SK-N-SH (cell line): Measurements from ENCODE around the gene AHR. TPM values are rescaled to one million over a fixed set of nuclear protein-coding genes. Genes with fewer than 3 reads are reported as not detected.

Experiments used
- CTCF ChIA-PET: fragments of 300-600, 350-600 bp; formaldehyde crosslinking; extraction: SDS; loops from one replicate; lab custom pipeline; 2021; lab: Yijun Ruan, JAX
- POLR2A ChIA-PET: fragments of 350-600 bp; sonication (Branson Sonifier 250); formaldehyde crosslinking; extraction: SDS; loops from one replicate; lab custom pipeline; 2020; ENCODE audit warnings: antibody characterized with exemption, inconsistent platforms; lab: Yijun Ruan, JAX
- DNase-seq: peaks from one replicate; pipeline ENCODE4 v3.0.0; 2012
- H2AFZ ChIP-seq: fragments of 200-600 bp; sonication (generic); 2 replicates; pipeline ENCODE4 v1.8.1; 2016; ENCODE audit warnings: antibody characterized with exemption, mild to moderate bottlenecking, low read depth
- H3F3A ChIP-seq: fragments of 200-600 bp; sonication (generic); replicated peaks from 2 replicates; pipeline ENCODE3; 2016; ENCODE audit warnings: antibody characterized with exemption, mild to moderate bottlenecking; ENCODE audit not compliant: insufficient read depth
- H3K27ac ChIP-seq, 2 experiments: fragments of 200-500 bp in 1 of 2; fragments of 200-600 bp in 1 of 2; sonication (Bioruptor generic) in 1 of 2; sonication (generic), shearing (Covaris generic) in 1 of 2; 2 replicates each; pipeline versions ENCODE4 v1.5.1 to v1.6.1; 2014 to 2016; ENCODE audit warnings: low read depth in 2 of 2, inconsistent platforms in 1 of 2, low read length in 1 of 2, mild to moderate bottlenecking in 1 of 2, mixed read lengths in 1 of 2
- H3K27me3 ChIP-seq: fragments of 200-600 bp; sonication (generic), shearing (Covaris generic); 2 replicates; pipeline ENCODE4 v1.6.1; 2016; ENCODE audit warnings: mixed run types; ENCODE audit not compliant: insufficient read depth
- H3K36me3 ChIP-seq, 2 experiments: fragments of 200-500 bp in 1 of 2; fragments of 200-600 bp in 1 of 2; sonication (Bioruptor generic) in 1 of 2; sonication (generic) in 1 of 2; replicated peaks in 1 of 2; 2 replicates each; pipeline versions ENCODE3 to v1.5.1; 2014 to 2016; ENCODE audit warnings: low read length in 1 of 2, mild to moderate bottlenecking in 1 of 2; ENCODE audit not compliant: insufficient read depth in 2 of 2, control insufficient read depth in 1 of 2
- H3K4me1 ChIP-seq, 2 experiments: fragments of 200-500 bp in 1 of 2; fragments of 200-600 bp in 1 of 2; sonication (Bioruptor generic) in 1 of 2; sonication (generic), shearing (Covaris generic) in 1 of 2; 2 replicates each; pipeline versions ENCODE4 v1.5.1 to v1.6.1; 2014 to 2016; ENCODE audit warnings: low read depth in 1 of 2, low read length in 1 of 2, mixed run types in 1 of 2; ENCODE audit not compliant: insufficient read depth in 2 of 2, control insufficient read depth in 1 of 2
- H3K4me2 ChIP-seq: fragments of 200-600 bp; sonication (generic), shearing (Covaris generic); 2 replicates; pipeline ENCODE4 v1.6.1; 2017; ENCODE audit warnings: mixed run types
- H3K4me3 ChIP-seq, 2 experiments: fragments of 200-500 bp in 1 of 2; fragments of 200-600 bp in 1 of 2; sonication (Bioruptor generic) in 1 of 2; sonication (generic), shearing (Covaris generic) in 1 of 2; 2 replicates each; pipeline versions ENCODE4 v1.5.1 to v1.8.1; 2014 to 2016; ENCODE audit warnings: low read depth in 2 of 2, inconsistent platforms in 1 of 2, low read length in 1 of 2, mild to moderate bottlenecking in 1 of 2, mixed read lengths in 1 of 2, moderate library complexity in 1 of 2
- H3K79me2 ChIP-seq: fragments of 200-600 bp; sonication (generic); 2 replicates; pipeline ENCODE4 v1.8.1; 2017; ENCODE audit warnings: mild to moderate bottlenecking; ENCODE audit not compliant: insufficient read depth
- H3K9ac ChIP-seq: fragments of 200-600 bp; sonication (generic); 2 replicates; pipeline ENCODE4 v1.6.1; 2017; ENCODE audit warnings: mixed run types
- H3K9me2 ChIP-seq: fragments of 200-600 bp; sonication (generic); 2 replicates; pipeline ENCODE4 v1.6.1; 2017; ENCODE audit warnings: mixed run types
- H3K9me3 ChIP-seq: fragments of 200-600 bp; sonication (generic); 2 replicates; pipeline ENCODE4 v1.6.1; 2017; ENCODE audit warnings: mixed run types, mild to moderate bottlenecking, moderate library complexity
- H4K20me1 ChIP-seq: fragments of 200-600 bp; sonication (generic); 2 replicates; pipeline ENCODE4 v1.6.1; 2017; ENCODE audit warnings: mild to moderate bottlenecking, mixed run types; ENCODE audit not compliant: insufficient read depth
- FOXJ3 ChIP-seq: sonication (generic); formaldehyde crosslinking; IDR thresholded peaks from 2 replicates; pipeline ENCODE4 v1.5.1; 2020; ENCODE audit warnings: mild to moderate bottlenecking, missing genetic modification reagents
- GABPA ChIP-seq: IDR thresholded peaks from 2 replicates; pipeline ENCODE4 v1.4.0; 2012; ENCODE audit warnings: low read depth, mild to moderate bottlenecking
- GATA2 ChIP-seq: sonication (generic); formaldehyde crosslinking; IDR thresholded peaks from 2 replicates; pipeline ENCODE4 v1.5.0; 2020; ENCODE audit warnings: mild to moderate bottlenecking, missing genetic modification reagents
- MEF2A ChIP-seq: IDR thresholded peaks from 2 replicates; pipeline ENCODE4 v1.4.0; 2012; ENCODE audit warnings: low read depth, borderline replicate concordance
- NFIC ChIP-seq: IDR thresholded peaks from 2 replicates; pipeline ENCODE4 v1.4.0; 2012; ENCODE audit warnings: borderline replicate concordance
- RCOR1 ChIP-seq: fragments of 150-350 bp; IDR thresholded peaks from 2 replicates; pipeline ENCODE4 v1.6.1; 2017; ENCODE audit warnings: antibody characterized with exemption, low read length
- RFX5 ChIP-seq: IDR thresholded peaks from 2 replicates; pipeline ENCODE4 v1.6.1; 2012; ENCODE audit warnings: mild to moderate bottlenecking, improper control_type of control experiment, low read length
- SMC3 ChIP-seq: IDR thresholded peaks from 2 replicates; pipeline ENCODE4 v1.6.1; 2012; ENCODE audit warnings: low read depth, low read length, improper control_type of control experiment
- TCF12 ChIP-seq: IDR thresholded peaks from 2 replicates; pipeline ENCODE4 v1.4.0; 2012
- WGBS: methylation state at CpG from one replicate; pipeline ENCODE4 v1.1.6; 2017; ENCODE audit warnings: low lambda C conversion rate; 5-methylcytosine and 5-hydroxymethylcytosine counted together
- polyA plus RNA-seq, 3 experiments: library from polyadenylated mRNA; depleted of rRNA; stranded (reverse); fragments of >200 nt; gene quantifications; 2 replicates each; pipeline ENCODE4 v1.2.3, GENCODE V29; 2012
- TF ChIP-seq, protein P1 (sequence below): fragments of 150-350 bp; IDR thresholded peaks from 2 replicates; pipeline ENCODE4 v1.6.1; 2017; ENCODE audit warnings: antibody characterized with exemption, low read length, low read depth, borderline replicate concordance
- TF ChIP-seq, protein P2 (sequence below): IDR thresholded peaks from 2 replicates; pipeline ENCODE4 v1.4.0; 2012; ENCODE audit warnings: low read depth
- TF ChIP-seq, protein P3 (sequence below): IDR thresholded peaks from 2 replicates; pipeline ENCODE4 v1.6.1; 2012; ENCODE audit warnings: mild to moderate bottlenecking, low read depth, low read length, moderate library complexity
- TF ChIP-seq, protein P4 (sequence below): IDR thresholded peaks from 2 replicates; pipeline ENCODE4 v1.4.0; 2012; ENCODE audit warnings: low read depth, borderline replicate concordance

The AHR gene
- polyA plus RNA-seq, 1 of the 3 experiments (the other 2 are of a cell fraction): not detected

DNA sequence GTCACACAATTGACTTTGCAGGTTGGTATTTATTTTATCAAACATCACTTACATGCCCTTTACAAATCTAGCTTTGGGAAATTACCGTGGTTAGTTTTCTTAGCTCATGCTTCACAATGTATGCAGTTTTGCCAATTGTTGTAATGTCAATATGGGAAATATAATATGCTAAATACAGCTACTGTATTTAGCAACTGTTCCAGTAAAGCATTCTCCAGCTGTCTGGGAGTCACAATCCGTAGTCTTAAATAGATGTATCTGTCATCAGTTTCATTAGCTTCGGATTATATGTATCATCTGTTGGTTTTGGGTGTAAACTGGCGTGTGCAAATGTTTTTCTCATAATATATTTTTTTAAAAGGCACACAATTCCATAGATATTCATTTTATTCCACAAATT, 19.4 kb upstream of the AHR start:
- ChIA-PET CTCF (no interaction called here), POLR2A (no interaction called here)
- peaks cover 15% of the 10 kb centered on the region; the same call in 1 of the 2 replicates for H3K27me3 ChIP-seq
- no peaks in the 10 kb centered on the region for H3K36me3 ChIP-seq
- peaks cover 9% of the 10 kb centered on the region for H3F3A ChIP-seq
- no peaks in the 10 kb centered on the region for H4K20me1 ChIP-seq
- H3K9me3 ChIP-seq: no peaks in the 10 kb centered on the region
- H3K4me2 ChIP-seq: no peak overlapping the region
- H3K79me2 ChIP-seq: no peaks in the 10 kb centered on the region
- H3K4me3 ChIP-seq: no peak overlapping the region
- 13% methylated on average over 4 of the region's 4 CpGs for WGBS
- no peak overlapping the region for H3K9ac ChIP-seq
- H3K9me2 ChIP-seq: no peaks in the 10 kb centered on the region
- DNase-seq: no peak
- H3K4me1 ChIP-seq: peaks cover 0 to 17% of the 10 kb centered on the region in 2 experiments; a peak in 1 of 4 replicates
- no peak overlapping the region for H2AFZ ChIP-seq
- TF ChIP-seq, protein P1, sequence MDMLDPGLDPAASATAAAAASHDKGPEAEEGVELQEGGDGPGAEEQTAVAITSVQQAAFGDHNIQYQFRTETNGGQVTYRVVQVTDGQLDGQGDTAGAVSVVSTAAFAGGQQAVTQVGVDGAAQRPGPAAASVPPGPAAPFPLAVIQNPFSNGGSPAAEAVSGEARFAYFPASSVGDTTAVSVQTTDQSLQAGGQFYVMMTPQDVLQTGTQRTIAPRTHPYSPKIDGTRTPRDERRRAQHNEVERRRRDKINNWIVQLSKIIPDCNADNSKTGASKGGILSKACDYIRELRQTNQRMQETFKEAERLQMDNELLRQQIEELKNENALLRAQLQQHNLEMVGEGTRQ: no peak
- H3K27ac ChIP-seq: no peak overlapping the region

DNA sequence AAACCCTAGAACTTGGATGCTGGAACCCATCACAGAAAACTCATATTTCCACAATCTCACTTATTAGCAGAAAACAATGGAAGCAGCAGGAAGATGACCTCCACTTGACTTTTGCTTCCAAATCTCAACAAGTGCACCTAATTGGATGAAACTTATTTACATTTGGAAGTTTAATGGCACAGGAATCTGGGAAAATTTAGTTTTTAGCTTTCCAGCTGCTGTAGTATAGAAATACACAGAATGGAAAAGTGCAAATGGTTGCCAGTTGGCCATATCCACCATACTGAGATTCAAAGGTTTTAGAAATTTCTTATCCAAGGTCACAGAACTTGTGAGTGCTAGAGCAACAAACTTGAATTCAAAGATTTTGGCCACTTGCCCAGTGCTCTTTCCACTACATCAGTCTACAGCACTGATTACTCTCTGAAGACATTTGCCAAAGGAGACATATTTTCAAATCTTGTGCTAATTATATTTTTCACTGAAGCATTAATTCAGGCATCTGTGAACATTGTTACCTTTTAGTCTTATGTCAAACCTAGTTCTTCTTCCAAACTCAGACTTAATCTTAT, 9.3 kb upstream of the AHR start:
- Histone ChIP-seq H3K4me2 (no peak overlapping the region), H3K9me2 (no peaks in the 10 kb centered on the region; the same call in 1 of the 2 replicates), H3K27ac (no peak overlapping the region), H3F3A (no peaks in the 10 kb centered on the region), H3K4me1 (no peaks in the 10 kb centered on the region), H3K27me3 (peaks cover 9% of the 10 kb centered on the region; the same call in 1 of the 2 replicates), H4K20me1 (no peaks in the 10 kb centered on the region), H3K4me3 (no peak overlapping the region), H3K79me2 (no peaks in the 10 kb centered on the region), H3K36me3 (no peaks in the 10 kb centered on the region), H3K9me3 (no peaks in the 10 kb centered on the region), H3K9ac (no peak overlapping the region), H2AFZ (no peak overlapping the region)
- CTCF ChIA-PET: no interaction called here
- DNase-seq: no peak
- TF ChIP-seq RCOR1 (no peak), SMC3 (no peak), NFIC (no peak), GABPA (no peak), TCF12 (no peak)
- TF ChIP-seq, protein P1: no peak
- TF ChIP-seq, protein P2, sequence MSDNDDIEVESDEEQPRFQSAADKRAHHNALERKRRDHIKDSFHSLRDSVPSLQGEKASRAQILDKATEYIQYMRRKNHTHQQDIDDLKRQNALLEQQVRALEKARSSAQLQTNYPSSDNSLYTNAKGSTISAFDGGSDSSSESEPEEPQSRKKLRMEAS: no peak
- POLR2A ChIA-PET: no interaction called here

DNA sequence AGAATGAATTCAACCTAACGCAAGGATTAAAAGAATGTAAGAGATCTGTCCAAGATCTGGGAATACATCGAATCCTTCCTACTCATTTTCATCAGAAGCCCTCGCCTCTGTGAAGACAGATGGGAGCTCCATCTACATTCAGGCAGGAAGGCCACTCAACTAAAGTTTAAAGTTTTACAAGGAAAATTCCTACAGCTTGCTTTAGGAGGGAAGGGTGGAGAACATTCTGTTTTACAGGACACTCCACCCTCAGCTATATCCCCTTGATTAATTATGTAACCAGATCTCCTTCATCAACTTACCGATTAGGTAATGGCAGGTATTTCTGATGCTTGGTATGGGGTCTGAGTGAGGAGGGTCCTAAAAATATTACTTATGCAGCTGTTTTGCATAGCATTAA, 5.6 kb upstream of the AHR start:
- H3K79me2 ChIP-seq: no peaks in the 10 kb centered on the region
- no peak overlapping the region for H2AFZ ChIP-seq
- no peaks in the 10 kb centered on the region for H3K36me3 ChIP-seq
- peaks cover 42% of the 10 kb centered on the region for H3K27me3 ChIP-seq
- no peak overlapping the region for H3K4me2 ChIP-seq
- H3K4me3 ChIP-seq: no peak overlapping the region
- no peak for DNase-seq
- 14% methylated on average over 4 of the region's 4 CpGs for WGBS
- H3K4me1 ChIP-seq: no peaks in the 10 kb centered on the region
- no peak overlapping the region for H3K9ac ChIP-seq
- no peaks in the 10 kb centered on the region for H3F3A ChIP-seq
- POLR2A ChIA-PET: no interaction called here
- no peaks in the 10 kb centered on the region for H4K20me1 ChIP-seq
- CTCF ChIA-PET: interaction anchor here (0.8 to 1.6 kb wide), 3 partner anchors 8 to 16 kb away, joined by 4 to 7 read pairs (median 5); no protein-coding TSS in a partner anchor
- no peak overlapping the region for H3K27ac ChIP-seq
- H3K9me2 ChIP-seq: no peaks in the 10 kb centered on the region
- H3K9me3 ChIP-seq: no peaks in the 10 kb centered on the region
- TF ChIP-seq RFX5 (no peak), NFIC (no peak), TCF12 (no peak), FOXJ3 (CRISPR knock-in tag) (no peak), GATA2 (no peak), MEF2A (no peak)
- TF ChIP-seq, protein P3, sequence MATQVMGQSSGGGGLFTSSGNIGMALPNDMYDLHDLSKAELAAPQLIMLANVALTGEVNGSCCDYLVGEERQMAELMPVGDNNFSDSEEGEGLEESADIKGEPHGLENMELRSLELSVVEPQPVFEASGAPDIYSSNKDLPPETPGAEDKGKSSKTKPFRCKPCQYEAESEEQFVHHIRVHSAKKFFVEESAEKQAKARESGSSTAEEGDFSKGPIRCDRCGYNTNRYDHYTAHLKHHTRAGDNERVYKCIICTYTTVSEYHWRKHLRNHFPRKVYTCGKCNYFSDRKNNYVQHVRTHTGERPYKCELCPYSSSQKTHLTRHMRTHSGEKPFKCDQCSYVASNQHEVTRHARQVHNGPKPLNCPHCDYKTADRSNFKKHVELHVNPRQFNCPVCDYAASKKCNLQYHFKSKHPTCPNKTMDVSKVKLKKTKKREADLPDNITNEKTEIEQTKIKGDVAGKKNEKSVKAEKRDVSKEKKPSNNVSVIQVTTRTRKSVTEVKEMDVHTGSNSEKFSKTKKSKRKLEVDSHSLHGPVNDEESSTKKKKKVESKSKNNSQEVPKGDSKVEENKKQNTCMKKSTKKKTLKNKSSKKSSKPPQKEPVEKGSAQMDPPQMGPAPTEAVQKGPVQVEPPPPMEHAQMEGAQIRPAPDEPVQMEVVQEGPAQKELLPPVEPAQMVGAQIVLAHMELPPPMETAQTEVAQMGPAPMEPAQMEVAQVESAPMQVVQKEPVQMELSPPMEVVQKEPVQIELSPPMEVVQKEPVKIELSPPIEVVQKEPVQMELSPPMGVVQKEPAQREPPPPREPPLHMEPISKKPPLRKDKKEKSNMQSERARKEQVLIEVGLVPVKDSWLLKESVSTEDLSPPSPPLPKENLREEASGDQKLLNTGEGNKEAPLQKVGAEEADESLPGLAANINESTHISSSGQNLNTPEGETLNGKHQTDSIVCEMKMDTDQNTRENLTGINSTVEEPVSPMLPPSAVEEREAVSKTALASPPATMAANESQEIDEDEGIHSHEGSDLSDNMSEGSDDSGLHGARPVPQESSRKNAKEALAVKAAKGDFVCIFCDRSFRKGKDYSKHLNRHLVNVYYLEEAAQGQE: no peak
- TF ChIP-seq, protein P4, sequence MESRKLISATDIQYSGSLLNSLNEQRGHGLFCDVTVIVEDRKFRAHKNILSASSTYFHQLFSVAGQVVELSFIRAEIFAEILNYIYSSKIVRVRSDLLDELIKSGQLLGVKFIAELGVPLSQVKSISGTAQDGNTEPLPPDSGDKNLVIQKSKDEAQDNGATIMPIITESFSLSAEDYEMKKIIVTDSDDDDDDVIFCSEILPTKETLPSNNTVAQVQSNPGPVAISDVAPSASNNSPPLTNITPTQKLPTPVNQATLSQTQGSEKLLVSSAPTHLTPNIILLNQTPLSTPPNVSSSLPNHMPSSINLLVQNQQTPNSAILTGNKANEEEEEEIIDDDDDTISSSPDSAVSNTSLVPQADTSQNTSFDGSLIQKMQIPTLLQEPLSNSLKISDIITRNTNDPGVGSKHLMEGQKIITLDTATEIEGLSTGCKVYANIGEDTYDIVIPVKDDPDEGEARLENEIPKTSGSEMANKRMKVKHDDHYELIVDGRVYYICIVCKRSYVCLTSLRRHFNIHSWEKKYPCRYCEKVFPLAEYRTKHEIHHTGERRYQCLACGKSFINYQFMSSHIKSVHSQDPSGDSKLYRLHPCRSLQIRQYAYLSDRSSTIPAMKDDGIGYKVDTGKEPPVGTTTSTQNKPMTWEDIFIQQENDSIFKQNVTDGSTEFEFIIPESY: no peak
